NT2/D1 (cell line): ENCODE measurements around the gene ARHGEF19.
A peak's percentile ranks its signal among the peaks of the same experiment; 100 is the strongest.
"Not testable (repeated sequence)": the region's sequence is repeated elsewhere in the genome, so short reads cannot be mapped to it uniquely, and the experiment has no call there.

Experiments used
- DNase-seq: peaks from one replicate; pipeline ENCODE4 v3.0.0-alpha.2; 2011; ENCODE audit warnings: low read depth, low spot score
- H3K27me3 ChIP-seq: 2 replicates; pipeline ENCODE4 v1.6.0; 2011; ENCODE audit warnings: mild to moderate bottlenecking; ENCODE audit not compliant: insufficient read length, insufficient read depth
- H3K36me3 ChIP-seq: 2 replicates; pipeline ENCODE4 v1.6.1; 2011; ENCODE audit warnings: mild to moderate bottlenecking, low read length, mixed read lengths; ENCODE audit not compliant: insufficient read depth, insufficient read length
- H3K4me1 ChIP-seq: 2 replicates; pipeline ENCODE4 v1.5.1; 2011; ENCODE audit not compliant: insufficient read depth, insufficient read length
- H3K4me3 ChIP-seq: 2 replicates; pipeline ENCODE4 v1.5.1; 2011; ENCODE audit warnings: low read depth; ENCODE audit not compliant: insufficient read length
- H3K9ac ChIP-seq: 2 replicates; pipeline ENCODE4 v1.6.0; 2011; ENCODE audit warnings: low read depth; ENCODE audit not compliant: insufficient read length
- H3K9me3 ChIP-seq: 2 replicates; pipeline ENCODE4 v1.5.1; 2011; ENCODE audit warnings: mild to moderate bottlenecking, low read length; ENCODE audit not compliant: insufficient read depth
- SUZ12 ChIP-seq: IDR thresholded peaks from 2 replicates; pipeline ENCODE4 v1.6.1; 2011; ENCODE audit not compliant: insufficient read length, insufficient read depth; ENCODE audit errors: extremely low read depth
- YY1 ChIP-seq: IDR thresholded peaks from 2 replicates; pipeline ENCODE4 v1.6.1; 2011; ENCODE audit not compliant: insufficient read length, insufficient read depth
- ZNF274 ChIP-seq: IDR thresholded peaks from 2 replicates; pipeline ENCODE4 v1.6.1; 2011; ENCODE audit warnings: mild to moderate bottlenecking, low read depth, low read length

The ARHGEF19 gene

GRCh38 chr1:16165073-16165364 is 47.4 kb downstream of the ARHGEF19 start:
- Histone ChIP-seq H3K27me3 (peaks cover 11% of the 10 kb centered on the region), H3K9ac (no peak overlapping the region), H3K36me3 (no peaks in the 10 kb centered on the region), H3K9me3 (no peaks in the 10 kb centered on the region), H3K4me1 (peaks cover 4% of the 10 kb centered on the region), H3K4me3 (no peak overlapping the region)
- no peak for DNase-seq
- TF ChIP-seq ZNF274 (no peak), SUZ12 (no peak), YY1 (no peak)

GRCh38 chr1:16164213-16165072 is 48.0 kb downstream of the ARHGEF19 start:
- Histone ChIP-seq H3K27me3 (peaks cover 11% of the 10 kb centered on the region), H3K4me1 (peaks cover 3% of the 10 kb centered on the region), H3K36me3 (no peaks in the 10 kb centered on the region), H3K4me3 (no peak overlapping the region), H3K9ac (no peak overlapping the region), H3K9me3 (no peaks in the 10 kb centered on the region)
- DNase-seq = no peak
- TF ChIP-seq YY1 = no peak
- TF ChIP-seq SUZ12 = no peak
- TF ChIP-seq ZNF274 = no peak

GRCh38 chr1:16163608-16164212 is 48.7 kb downstream of the ARHGEF19 start:
- H3K9me3 ChIP-seq, H3K36me3 ChIP-seq, DNase-seq, H3K4me1 ChIP-seq, H3K9ac ChIP-seq, H3K4me3 ChIP-seq: not testable (repeated sequence)
- H3K27me3 ChIP-seq = peaks cover 11% of the 10 kb centered on the region

GRCh38 chr1:16162163-16162822 is 50.2 kb downstream of the ARHGEF19 start:
- no peak overlapping the region for H3K4me3 ChIP-seq
- H3K36me3 ChIP-seq = no peaks in the 10 kb centered on the region
- H3K9me3 ChIP-seq = no peaks in the 10 kb centered on the region
- no peak for DNase-seq
- peaks cover 6% of the 10 kb centered on the region for H3K4me1 ChIP-seq
- TF ChIP-seq ZNF274 = no peak
- TF ChIP-seq SUZ12 = no peak
- no peak for TF ChIP-seq YY1
- peak overlapping the region; percentile 42 for H3K9ac ChIP-seq
- peaks cover 12% of the 10 kb centered on the region for H3K27me3 ChIP-seq

- no peak overlapping the region for H3K9ac ChIP-seq
- H3K4me3 ChIP-seq = no peak overlapping the region
- H3K9me3 ChIP-seq = no peaks in the 10 kb centered on the region
- H3K27me3 ChIP-seq = peaks cover 18% of the 10 kb centered on the region
- peaks cover 10% of the 10 kb centered on the region for H3K4me1 ChIP-seq
- H3K36me3 ChIP-seq = no peaks in the 10 kb centered on the region
- no peak for DNase-seq
- TF ChIP-seq SUZ12 (no peak), ZNF274 (no peak), YY1 (no peak)
Observed at GRCh38 chr1:16161717-16162116, 50.7 kb downstream of the ARHGEF19 start.

- Histone ChIP-seq H3K9ac (no peak overlapping the region), H3K4me1 (peaks cover 8% of the 10 kb centered on the region), H3K36me3 (peaks cover 6% of the 10 kb centered on the region), H3K27me3 (peaks cover 24% of the 10 kb centered on the region), H3K4me3 (no peak overlapping the region), H3K9me3 (no peaks in the 10 kb centered on the region)
- no peak for DNase-seq
- TF ChIP-seq ZNF274 = no peak
- TF ChIP-seq YY1 = no peak
- no peak for TF ChIP-seq SUZ12
Observed at GRCh38 chr1:16158993-16159831, 53.2 kb downstream of the ARHGEF19 start.

GRCh38 chr1:16158025-16158424 is 54.4 kb downstream of the ARHGEF19 start:
- no peak for DNase-seq
- H3K27me3 ChIP-seq = peaks cover 24% of the 10 kb centered on the region
- TF ChIP-seq SUZ12 (no peak), ZNF274 (no peak), YY1 (no peak)
- H3K36me3 ChIP-seq = peaks cover 18% of the 10 kb centered on the region
- H3K9ac ChIP-seq = no peak overlapping the region
- H3K9me3 ChIP-seq = no peaks in the 10 kb centered on the region
- no peak overlapping the region for H3K4me3 ChIP-seq
- H3K4me1 ChIP-seq = peaks cover 11% of the 10 kb centered on the region
